OCI-M1 (cell line): ENCODE data around the gene CASQ2.

Experiments
- DNase-seq: peaks from one replicate; lab custom pipeline; 2025; lab: John Stamatoyannopoulos, UW

CASQ2 gene

GRCh38 chr1:115665319-115666096, 103.0 kb downstream of the CASQ2 start:
- no peak for DNase-seq

GRCh38 chr1:115661157-115661556, 107.4 kb downstream of the CASQ2 start:
- no peak for DNase-seq

- DNase-seq, result no peak
Measured at GRCh38 chr1:115660151-115660550, 108.4 kb downstream of the CASQ2 start.

GRCh38 chr1:115658646-115659045, 109.9 kb downstream of the CASQ2 start:
- no peak for DNase-seq

- no peak for DNase-seq
Measured at GRCh38 chr1:115656461-115657077, 111.9 kb downstream of the CASQ2 start.

- no peak for DNase-seq
Measured at GRCh38 chr1:115655916-115656315, 112.6 kb downstream of the CASQ2 start.

- peak; percentile 53 for DNase-seq
Measured at GRCh38 chr1:115655306-115655663, 113.2 kb downstream of the CASQ2 start.

- DNase-seq, result peak; percentile 53
Measured at GRCh38 chr1:115654663-115655305, 113.7 kb downstream of the CASQ2 start.

GRCh38 chr1:115654125-115654524, 114.4 kb downstream of the CASQ2 start:
- no peak for DNase-seq

GRCh38 chr1:115652236-115652788, 116.2 kb downstream of the CASQ2 start:
- no peak for DNase-seq

GRCh38 chr1:115651391-115651790, 117.1 kb downstream of the CASQ2 start:
- no peak for DNase-seq

- DNase-seq, result no peak
Measured at GRCh38 chr1:115650961-115651360, 117.6 kb downstream of the CASQ2 start.
